ENCODE data around the gene PCLO. TPM values are rescaled to one million over a fixed set of nuclear protein-coding genes. Genes with fewer than 3 reads are reported as not detected.

The PCLO gene
- total RNA-seq, 2 donors from 2014 or later = 0.78 to 0.95 TPM

DNA sequence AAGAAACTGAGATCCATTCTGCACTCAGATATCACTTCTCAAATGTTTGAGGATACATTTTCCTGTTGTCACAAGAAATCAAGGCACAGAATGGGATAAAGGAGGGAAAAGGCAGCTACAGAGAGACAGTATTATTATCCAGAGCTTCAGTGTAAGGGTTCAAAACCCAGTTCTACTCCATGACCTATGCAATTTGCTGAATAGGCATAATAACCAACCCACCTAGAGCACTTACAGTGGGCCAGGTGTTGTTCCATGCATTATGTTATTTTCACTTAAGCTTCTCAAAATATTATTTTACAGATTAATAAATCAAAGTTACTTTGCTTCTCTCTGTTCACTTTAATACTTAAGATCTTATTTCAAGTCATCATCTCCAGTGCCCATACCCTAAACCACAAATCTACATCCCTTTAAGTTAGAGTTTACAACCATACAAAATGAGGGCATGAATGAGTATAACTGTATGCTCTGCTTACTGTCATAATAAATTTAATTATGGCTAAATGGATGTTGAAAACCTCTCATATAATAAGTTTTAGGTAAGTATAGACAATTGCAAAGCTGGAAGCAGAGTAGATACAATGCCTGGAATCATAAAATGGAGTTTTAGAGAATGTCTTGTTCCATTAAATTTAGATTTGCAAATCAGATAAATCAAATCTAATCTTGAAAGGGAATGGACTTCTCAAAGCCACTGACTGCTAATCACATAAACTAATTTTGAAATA lies 28.1 kb upstream of the PCLO start:
- Histone ChIP-seq H3K27me3 (replicated peaks; ENCODE audit: insufficient read depth) (no peaks in the 10 kb centered on the region), H3K27ac (no peak overlapping the region), H3K4me1 (ENCODE audit: control insufficient read depth in 1 of 2, low read depth in 2 of 2) (no peaks in the 10 kb centered on the region), H3K9me3 (no peaks in the 10 kb centered on the region), H3K36me3 (no peaks in the 10 kb centered on the region), H3K4me3 (no peak overlapping the region)
- no peak for TF ChIP-seq CTCF (IDR thresholded peaks at IDR 0.05)
- DNase-seq (ENCODE audit: low spot score) (no peak), ATAC-seq (ENCODE audit: insufficient number of reproducible peaks, low FRiP score, low read depth) (no peak)

DNA sequence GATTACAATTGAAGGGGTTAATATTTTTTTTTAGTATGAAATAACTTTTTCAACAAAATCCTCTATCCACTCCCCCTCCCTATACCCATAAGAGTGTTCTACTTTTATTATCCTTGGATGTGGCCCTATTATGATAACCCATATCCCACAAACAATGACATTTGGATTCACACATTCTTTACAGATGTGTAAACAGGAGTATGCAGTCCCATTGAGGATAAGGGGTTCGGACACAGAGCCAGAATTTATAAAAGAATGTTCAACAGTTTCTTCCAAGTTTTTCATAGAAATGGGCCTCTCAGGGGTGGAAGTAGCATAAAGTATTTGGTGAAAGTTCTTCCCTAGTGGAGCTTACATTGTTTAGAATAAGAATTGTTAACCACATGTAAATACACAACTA lies 16.1 kb upstream of the PCLO start:
- no peak for ATAC-seq (ENCODE audit: insufficient number of reproducible peaks, low FRiP score, low read depth)
- Histone ChIP-seq H3K9me3 (no peaks in the 10 kb centered on the region), H3K4me1 (ENCODE audit: control insufficient read depth in 1 of 2, low read depth in 2 of 2) (no peaks in the 10 kb centered on the region), H3K36me3 (no peaks in the 10 kb centered on the region), H3K27ac (no peak overlapping the region), H3K27me3 (replicated peaks; ENCODE audit: insufficient read depth) (no peaks in the 10 kb centered on the region), H3K4me3 (no peak overlapping the region)
- TF ChIP-seq CTCF (IDR thresholded peaks at IDR 0.05) = no peak
- DNase-seq (ENCODE audit: low spot score) = no peak

GRCh38 chr7:83178066-83178465 lies 15.4 kb upstream of the PCLO start:
- Histone ChIP-seq H3K9me3 (no peaks in the 10 kb centered on the region), H3K27ac (no peak overlapping the region), H3K4me3 (no peak overlapping the region), H3K4me1 (ENCODE audit: control insufficient read depth in 1 of 2, low read depth in 2 of 2) (no peaks in the 10 kb centered on the region), H3K27me3 (replicated peaks; ENCODE audit: insufficient read depth) (no peaks in the 10 kb centered on the region), H3K36me3 (no peaks in the 10 kb centered on the region)
- no peak for DNase-seq (ENCODE audit: low spot score)
- ATAC-seq (ENCODE audit: insufficient number of reproducible peaks, low FRiP score, low read depth) = no peak
- no peak for TF ChIP-seq CTCF (IDR thresholded peaks at IDR 0.05)

- H3K9me3 ChIP-seq = no peaks in the 10 kb centered on the region
- no peak overlapping the region for H3K27ac ChIP-seq
- H3K36me3 ChIP-seq = no peaks in the 10 kb centered on the region
- H3K4me1 ChIP-seq (ENCODE audit: control insufficient read depth in 1 of 2, low read depth in 2 of 2) = no peaks in the 10 kb centered on the region
- TF ChIP-seq CTCF (IDR thresholded peaks at IDR 0.05) = no peak
- no peak for DNase-seq (ENCODE audit: low spot score)
- no peak for ATAC-seq (ENCODE audit: insufficient number of reproducible peaks, low FRiP score, low read depth)
- H3K4me3 ChIP-seq = no peak overlapping the region
- no peaks in the 10 kb centered on the region for H3K27me3 ChIP-seq (replicated peaks; ENCODE audit: insufficient read depth)
Observed at GRCh38 chr7:83173664-83174063, 11.0 kb upstream of the PCLO start.

- Histone ChIP-seq H3K9me3 (no peaks in the 10 kb centered on the region), H3K27me3 (replicated peaks; ENCODE audit: insufficient read depth) (no peaks in the 10 kb centered on the region), H3K4me3 (no peak overlapping the region), H3K4me1 (ENCODE audit: control insufficient read depth in 1 of 2, low read depth in 2 of 2) (peaks cover 3 to 8% of the 10 kb centered on the region in 2 donors), H3K27ac (no peak overlapping the region), H3K36me3 (no peaks in the 10 kb centered on the region)
- ATAC-seq (ENCODE audit: insufficient number of reproducible peaks, low FRiP score, low read depth) (no peak), DNase-seq (ENCODE audit: low spot score) (no peak)
- no peak for TF ChIP-seq CTCF (IDR thresholded peaks at IDR 0.05)
Observed at GRCh38 chr7:83166781-83167180, 4.1 kb upstream of the PCLO start.

All from thoracic aorta (tissue), 2 donors.